IMR-90 (cell line): ENCODE results near the gene IL24. TPM values are rescaled to one million over a fixed set of nuclear protein-coding genes. Genes with fewer than 3 reads are reported as not detected.
A peak's percentile ranks its signal among the peaks of the same experiment; 100 is the strongest.

Experiments
- ATAC-seq: fragments of 200-7000 bp; cut with Tn5 transposase; 2 replicates; pipeline ENCODE4 v1.9.1; 2020; ENCODE audit warnings: low read depth, mild to moderate bottlenecking, moderate library complexity
- BruUV-seq: library from RNA; stranded (reverse); fragments of 400-500 nt; replicated peaks from 2 replicates; lab custom pipeline; 2021; lab: Mats Ljungman, UMichigan
- CTCF ChIA-PET: fragments of 300-600 bp; formaldehyde crosslinking; extraction: SDS; loops from one replicate; lab custom pipeline; 2021; ENCODE audit warnings: antibody characterized with exemption; lab: Yijun Ruan, JAX
- POLR2A ChIA-PET: fragments of 300-600 bp; sonication (Branson Sonifier 250); formaldehyde crosslinking; loops from one replicate; lab custom pipeline; 2022; ENCODE audit warnings: antibody characterized with exemption; ENCODE audit not compliant: unreplicated experiment; lab: Charles Lee
- DNase-seq: peaks from one replicate; pipeline ENCODE4 v3.0.0; 2013
- H2AFZ ChIP-seq: replicated peaks from 2 replicates; pipeline ENCODE3; 2013; ENCODE audit warnings: low read length, mild to moderate bottlenecking; ENCODE audit not compliant: poor library complexity
- H2AK5ac ChIP-seq: 2 replicates; pipeline ENCODE4 v1.6.1; 2013; ENCODE audit warnings: low read depth, low read length, inconsistent platforms
- H2AK9ac ChIP-seq: replicated peaks from 2 replicates; pipeline ENCODE3; 2013; ENCODE audit warnings: mild to moderate bottlenecking, low read depth, low read length, moderate library complexity; ENCODE audit not compliant: poor library complexity
- H2BK120ac ChIP-seq: 2 replicates; pipeline ENCODE4 v1.6.1; 2013; ENCODE audit warnings: low read depth, low read length, inconsistent platforms
- H2BK15ac ChIP-seq: 3 replicates; pipeline ENCODE4 v1.6.1; 2013; ENCODE audit warnings: low read depth, low read length, inconsistent platforms
- H2BK20ac ChIP-seq: 2 replicates; pipeline ENCODE4 v1.6.1; 2013; ENCODE audit warnings: low read depth, mild to moderate bottlenecking, inconsistent platforms, low read length, moderate library complexity
- H2BK5ac ChIP-seq: 2 replicates; pipeline ENCODE4 v1.6.1; 2013; ENCODE audit warnings: mild to moderate bottlenecking, low read depth, low read length, inconsistent platforms; ENCODE audit not compliant: poor library complexity, severe bottlenecking
- H3K14ac ChIP-seq: replicated peaks from 2 replicates; pipeline ENCODE4 v1.6.1; 2013; ENCODE audit warnings: low read depth, low read length, inconsistent platforms
- H3K18ac ChIP-seq: 2 replicates; pipeline ENCODE4 v1.6.1; 2013; ENCODE audit warnings: low read depth, low read length, control low read depth
- H3K23ac ChIP-seq: 2 replicates; pipeline ENCODE4 v1.6.1; 2013; ENCODE audit warnings: low read depth, low read length, inconsistent platforms
- H3K27ac ChIP-seq: 2 replicates; pipeline ENCODE4 v1.5.1; 2013; ENCODE audit warnings: mild to moderate bottlenecking, control low read depth, low read length; ENCODE audit not compliant: insufficient read depth
- H3K27me3 ChIP-seq: 2 replicates; pipeline ENCODE4 v1.6.1; 2013; ENCODE audit warnings: low read length; ENCODE audit not compliant: control insufficient read depth, insufficient read depth
- H3K36me3 ChIP-seq: 2 replicates; pipeline ENCODE4 v1.6.1; 2013; ENCODE audit warnings: low read length, mixed read lengths; ENCODE audit not compliant: control insufficient read depth, insufficient read depth
- H3K4ac ChIP-seq: 2 replicates; pipeline ENCODE4 v1.6.1; 2013; ENCODE audit warnings: low read depth, low read length, inconsistent platforms
- H3K4me1 ChIP-seq: 2 replicates; pipeline ENCODE4 v1.6.1; 2013; ENCODE audit warnings: low read length, mixed read lengths; ENCODE audit not compliant: control insufficient read depth, insufficient read depth
- H3K4me2 ChIP-seq: 2 replicates; pipeline ENCODE4 v1.6.1; 2013; ENCODE audit warnings: low read depth, mild to moderate bottlenecking, control low read depth, low read length, moderate library complexity
- H3K4me3 ChIP-seq: 2 replicates; pipeline ENCODE4 v1.5.1; 2013; ENCODE audit warnings: low read depth, mild to moderate bottlenecking, control low read depth, low read length, moderate library complexity; ENCODE audit not compliant: insufficient read depth
- H3K56ac ChIP-seq: 2 replicates; pipeline ENCODE4 v1.6.1; 2013; ENCODE audit warnings: low read length, inconsistent platforms; ENCODE audit not compliant: insufficient read depth; ENCODE audit errors: extremely low read depth
- H3K79me1 ChIP-seq, 2 experiments: 2 replicates each; pipeline ENCODE4 v1.6.1; 2013; ENCODE audit warnings: low read length in 2 of 2, inconsistent platforms in 1 of 2, low read depth in 1 of 2
- H3K9ac ChIP-seq: 2 replicates; pipeline ENCODE4 v1.6.1; 2013; ENCODE audit warnings: low read depth, low read length, control low read depth
- H3K9me1 ChIP-seq: 2 replicates; pipeline ENCODE4 v1.6.1; 2013; ENCODE audit warnings: low read length, inconsistent platforms; ENCODE audit not compliant: insufficient read depth
- H3K9me3 ChIP-seq: 2 replicates; pipeline ENCODE4 v1.6.1; 2013; ENCODE audit warnings: low read length; ENCODE audit not compliant: control insufficient read depth, insufficient read depth
- H4K20me1 ChIP-seq: 2 replicates; pipeline ENCODE4 v1.6.1; 2013; ENCODE audit warnings: low read length, inconsistent platforms; ENCODE audit not compliant: insufficient read depth
- H4K5ac ChIP-seq: 2 replicates; pipeline ENCODE4 v1.6.1; 2013; ENCODE audit warnings: mild to moderate bottlenecking, low read depth, low read length, control low read depth
- H4K8ac ChIP-seq, 2 experiments: 2 replicates each; pipeline ENCODE4 v1.6.1; 2013; ENCODE audit warnings: low read depth in 2 of 2, low read length in 2 of 2, control low read depth in 1 of 2, inconsistent platforms in 1 of 2
- H4K91ac ChIP-seq: 2 replicates; pipeline ENCODE4 v1.6.1; 2013; ENCODE audit warnings: low read depth, low read length, inconsistent platforms; ENCODE audit not compliant: insufficient read depth
- BHLHE40 ChIP-seq: fragments of 150-350 bp; IDR thresholded peaks from 2 replicates; pipeline ENCODE4 v1.6.1; 2016; ENCODE audit warnings: mild to moderate bottlenecking, low read depth, low read length
- CEBPB ChIP-seq: IDR thresholded peaks from 2 replicates; pipeline ENCODE4 v1.6.1; 2012; ENCODE audit warnings: low read depth, low read length, improper control_type of control experiment
- CHD1 ChIP-seq: IDR thresholded peaks from 2 replicates; pipeline ENCODE4 v1.6.1; 2012; ENCODE audit warnings: low read depth, low read length, improper control_type of control experiment
- CTCF ChIP-seq: conservative IDR thresholded peaks from 2 replicates; pipeline ENCODE4 v1.5.1; 2012; ENCODE audit warnings: mild to moderate bottlenecking, low read depth, low read length, improper control_type of control experiment
- ELK1 ChIP-seq: fragments of 150-350 bp; IDR thresholded peaks from 2 replicates; pipeline ENCODE4 v1.6.1; 2016; ENCODE audit warnings: low read depth, mild to moderate bottlenecking, low read length, moderate library complexity, borderline replicate concordance
- FOS ChIP-seq: fragments of 150-350 bp; IDR thresholded peaks from 2 replicates; pipeline ENCODE4 v1.6.1; 2016; ENCODE audit warnings: low read depth, low read length
- MAZ ChIP-seq: IDR thresholded peaks from 2 replicates; pipeline ENCODE4 v1.6.1; 2012; ENCODE audit warnings: low read depth, mild to moderate bottlenecking, low read length, improper control_type of control experiment, moderate library complexity, borderline replicate concordance
- MXI1 ChIP-seq: IDR thresholded peaks from 2 replicates; pipeline ENCODE4 v1.6.1; 2012; ENCODE audit warnings: low read depth, mild to moderate bottlenecking, low read length, moderate library complexity, borderline replicate concordance
- NFE2L2 ChIP-seq: fragments of 150-350 bp; IDR thresholded peaks from 2 replicates; pipeline ENCODE4 v1.6.1; 2016; ENCODE audit warnings: low read depth, mild to moderate bottlenecking, low read length
- POLR2A ChIP-seq: IDR thresholded peaks from 2 replicates; pipeline ENCODE4 v1.6.1; 2012; ENCODE audit warnings: mild to moderate bottlenecking, low read depth, low read length
- RAD21 ChIP-seq: IDR thresholded peaks from 2 replicates; pipeline ENCODE4 v1.6.1; 2012; ENCODE audit warnings: low read length, improper control_type of control experiment
- RCOR1 ChIP-seq: IDR thresholded peaks from 2 replicates; pipeline ENCODE4 v1.6.1; 2012; ENCODE audit warnings: mild to moderate bottlenecking, low read length, improper control_type of control experiment; ENCODE audit not compliant: insufficient replicate concordance
- RFX5 ChIP-seq: IDR thresholded peaks from 2 replicates; pipeline ENCODE4 v1.8.0; 2012; ENCODE audit warnings: low read depth, mild to moderate bottlenecking, low read length, moderate library complexity
- SMC3 ChIP-seq: fragments of 150-350 bp; IDR thresholded peaks from 2 replicates; pipeline ENCODE4 v1.6.1; 2016; ENCODE audit warnings: low read depth, mild to moderate bottlenecking, antibody characterized with exemption, low read length, moderate library complexity
- USF2 ChIP-seq: fragments of 150-350 bp; IDR thresholded peaks from 2 replicates; pipeline ENCODE4 v1.6.1; 2017; ENCODE audit warnings: mild to moderate bottlenecking, antibody characterized with exemption, low read length, low read depth
- WGBS, 2 experiments: methylation state at CpG; one replicate each; pipeline versions ENCODE4 v1.1.5 to v1.1.7; 2013; ENCODE audit warnings: missing lambda C conversion rate in 2 of 2; ENCODE audit not compliant: insufficient read length in 1 of 2; ENCODE audit errors: extremely low coverage in 2 of 2; 5-methylcytosine and 5-hydroxymethylcytosine counted together
- dilution Hi-C: fragments of 300-500 bp; cut with HindIII; formaldehyde crosslinking; loops from one replicate; pipeline ENCODE4 v1.14.3; 2018; ENCODE audit warnings: low sequenced_read_pairs; ENCODE audit not compliant: unreplicated experiment
- in situ Hi-C: fragments of 300-500 bp; cut with MboI; formaldehyde crosslinking; loops from 3 replicates; pipeline ENCODE4 v1.14.3; 2019; ENCODE audit warnings: low sequenced_read_pairs, inconsistent platforms, mixed read lengths
- intact Hi-C: fragments of 100-400 bp; cut with micrococcal nuclease; formaldehyde crosslinking; loops from 2 replicates; pipeline ENCODE4 v1.10.0; 2022
- polyA plus RNA-seq, 3 experiments: library from polyadenylated mRNA; depleted of rRNA; stranded (reverse); fragments of >200 nt; gene quantifications; 2 replicates each; pipeline ENCODE4 v1.2.3, GENCODE V29; 2012; ENCODE audit warnings: low replicate concordance in 1 of 3
- total RNA-seq: library from RNA; depleted of rRNA; stranded (reverse); fragments of >200 nt; gene quantifications from 2 replicates; pipeline ENCODE4 v1.2.3, GENCODE V29; 2012

Gene IL24
- total and polyA plus RNA-seq, 2 of the 4 experiments (the other 2 are of a cell fraction) = 0.12 to 0.18 TPM

- ChIA-PET POLR2A (interaction anchor here (0.8 kb wide), 1 partner anchor 13 kb away, joined by 3 read pairs; no protein-coding TSS in a partner anchor), CTCF (interaction anchor here (0.6 to 1.5 kb wide), 3 partner anchors 16 to 86 kb away, joined by 3 to 4 read pairs (median 4); no protein-coding TSS in a partner anchor)
- H2AFZ ChIP-seq = peak overlapping the region; percentile 36
- H3K27ac ChIP-seq = peak overlapping the region; percentile 20; the same call in 1 of the 2 replicates
- H2BK120ac ChIP-seq = peak overlapping the region; percentile 88
- peak overlapping the region; percentile 97 for H2AK5ac ChIP-seq
- DNase-seq (peak; percentile 68), ATAC-seq (peak; percentile 40)
- H3K9me3 ChIP-seq = no peaks in the 10 kb centered on the region
- dilution Hi-C loops = no loop called here
- intact Hi-C loops = no loop called here
- no TSS peak for BruUV-seq
- H3K79me1 ChIP-seq = peaks cover 0 to 23% of the 10 kb centered on the region in 2 experiments; a peak in 1 of 4 replicates
- H3K9ac ChIP-seq = no peak overlapping the region
- peak overlapping the region; percentile 20 to 88; a peak in 3 of 4 replicates for H4K8ac ChIP-seq
- in situ Hi-C loops = no loop called here
- H2BK20ac ChIP-seq = peak overlapping the region; percentile 40
- peak overlapping the region; percentile 41 for H4K5ac ChIP-seq
- H3K4ac ChIP-seq = peak overlapping the region; percentile 89
- H3K36me3 ChIP-seq = no peaks in the 10 kb centered on the region
- H3K4me2 ChIP-seq = peak overlapping the region; percentile 24
- no peaks in the 10 kb centered on the region for H4K20me1 ChIP-seq
- H3K27me3 ChIP-seq = no peaks in the 10 kb centered on the region
- peak overlapping the region; percentile 81; the same call in 1 of the 2 replicates for H3K14ac ChIP-seq
- no peak overlapping the region for H3K56ac ChIP-seq
- peaks cover 38% of the 10 kb centered on the region for H3K4me1 ChIP-seq
- no peak overlapping the region for H3K4me3 ChIP-seq
- peak overlapping the region; percentile 75 for H2BK5ac ChIP-seq
- 20% methylated on average over 1 of the region's 3 CpGs; no CpG with 5 or more reads in 1 of the 2 experiments for WGBS, 2 experiments
- H3K18ac ChIP-seq = peak overlapping the region; percentile 22
- peak overlapping the region; percentile 65 for H2AK9ac ChIP-seq
- H3K23ac ChIP-seq = peak overlapping the region; percentile 21; the same call in 1 of the 2 replicates
- peak overlapping the region; percentile 95; the same call in 2 of the 3 replicates for H2BK15ac ChIP-seq
- peaks cover 39% of the 10 kb centered on the region for H3K9me1 ChIP-seq
- H4K91ac ChIP-seq = peak overlapping the region; percentile 82
- TF ChIP-seq NFE2L2 (no peak), SMC3 (no peak), CHD1 (no peak), RAD21 (no peak), RFX5 (no peak), BHLHE40 (peak; percentile 3; the same call in 1 of the 2 replicates), ELK1 (no peak), CTCF (no peak), RCOR1 (no peak), USF2 (no peak), MAZ (0 out of 2 replicates have a peak, but pooled peaks have one; percentile 44), FOS (0 out of 2 replicates have a peak, but pooled peaks have one; percentile 14), CEBPB (peak; percentile 59), MXI1 (no peak), POLR2A (no peak; the same call in 1 of the 2 replicates)
Measured at GRCh38 chr1:206895837-206896242, 1.4 kb upstream of the IL24 start.
